GM19240 (cell line): ENCODE measurements around the gene RIBC2.
"Not testable (repeated sequence)": the region's sequence is repeated elsewhere in the genome, so short reads cannot be mapped to it uniquely, and the experiment has no call there.

Source experiments
- DNase-seq: peaks from one replicate; pipeline ENCODE4 v3.0.0; 2011; ENCODE audit warnings: low spot score; ENCODE audit not compliant: insufficient read length

Gene RIBC2

DNA sequence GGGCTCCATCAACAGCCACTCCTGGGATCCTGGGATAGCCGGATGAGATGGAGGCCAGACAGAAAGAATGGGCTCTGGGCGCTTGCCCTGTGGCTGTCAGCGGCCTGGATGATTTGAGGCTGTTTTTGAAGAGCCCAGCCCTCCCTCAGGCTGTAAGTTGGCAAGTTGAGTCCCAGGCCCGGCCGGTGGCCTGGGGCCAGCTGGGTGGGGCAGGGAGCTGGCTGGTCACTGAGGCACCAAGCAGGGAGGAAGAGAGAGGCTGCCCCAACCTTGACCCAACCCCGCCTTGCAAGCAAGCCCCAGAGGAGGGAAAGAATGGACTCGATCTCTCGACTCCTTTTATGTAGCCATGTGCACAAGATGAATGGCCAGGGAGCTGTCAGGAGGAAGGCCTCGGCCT, 34.9 kb downstream of the RIBC2 start:
- no peak for DNase-seq

DNA sequence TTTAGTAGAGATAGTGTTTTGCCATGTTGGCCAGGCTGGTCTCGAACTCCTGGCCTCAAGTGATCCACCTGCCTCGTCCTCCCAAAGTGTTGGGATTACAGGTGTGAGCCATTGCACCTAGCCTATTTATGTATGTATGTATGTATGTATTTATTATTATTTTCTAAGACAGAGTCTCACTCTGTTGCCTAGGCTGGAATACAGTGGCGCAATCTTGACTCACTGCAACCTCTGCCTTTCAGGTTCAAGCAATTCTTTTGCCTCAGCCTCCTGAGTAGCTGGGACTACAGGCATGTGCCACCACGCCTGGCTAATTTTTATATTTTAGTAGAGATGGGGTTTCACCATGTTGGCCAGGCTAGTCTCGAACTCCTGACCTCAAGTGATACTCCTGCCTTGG, 35.9 kb downstream of the RIBC2 start:
- DNase-seq = not testable (repeated sequence)

DNA sequence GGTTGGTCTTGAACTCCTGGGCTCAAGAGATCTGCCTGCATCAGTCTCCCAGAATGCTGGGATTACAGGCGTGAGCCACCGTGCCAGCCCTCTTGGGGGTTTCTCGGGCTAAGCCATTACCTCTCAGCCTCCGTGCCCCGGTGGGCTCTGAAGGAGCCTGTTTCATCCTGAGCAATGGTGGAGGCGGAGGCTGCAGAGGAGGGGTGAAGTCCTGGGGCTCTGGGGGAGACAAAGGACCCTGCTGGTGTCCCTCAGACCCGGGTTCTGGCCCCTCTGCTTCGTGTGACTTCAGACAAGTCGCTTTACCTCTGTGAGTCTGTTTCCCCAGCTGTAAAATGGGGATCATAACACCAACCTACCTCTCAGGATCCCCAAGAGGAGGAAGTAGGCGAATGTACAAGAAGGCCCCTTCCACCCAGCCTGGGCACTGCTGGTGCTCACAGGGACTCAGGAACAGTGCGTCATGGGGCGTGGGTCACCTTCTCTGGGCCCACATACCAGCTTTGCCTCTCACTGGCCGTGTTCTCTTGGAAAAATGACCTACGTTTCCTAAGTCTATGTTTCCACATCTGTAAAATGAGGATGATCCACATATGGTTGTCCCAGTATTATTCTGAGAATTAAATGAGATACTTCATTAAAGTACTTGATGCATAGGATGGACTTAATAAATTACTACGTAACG, 36.8 kb downstream of the RIBC2 start:
- no peak for DNase-seq

GRCh38 chr22:45450921-45451651, 37.6 kb downstream of the RIBC2 start:
- DNase-seq = no peak

GRCh38 chr22:45451972-45452371, 38.5 kb downstream of the RIBC2 start:
- no peak for DNase-seq

- DNase-seq = no peak
Measured at GRCh38 chr22:45452565-45453379, 39.3 kb downstream of the RIBC2 start.

DNA sequence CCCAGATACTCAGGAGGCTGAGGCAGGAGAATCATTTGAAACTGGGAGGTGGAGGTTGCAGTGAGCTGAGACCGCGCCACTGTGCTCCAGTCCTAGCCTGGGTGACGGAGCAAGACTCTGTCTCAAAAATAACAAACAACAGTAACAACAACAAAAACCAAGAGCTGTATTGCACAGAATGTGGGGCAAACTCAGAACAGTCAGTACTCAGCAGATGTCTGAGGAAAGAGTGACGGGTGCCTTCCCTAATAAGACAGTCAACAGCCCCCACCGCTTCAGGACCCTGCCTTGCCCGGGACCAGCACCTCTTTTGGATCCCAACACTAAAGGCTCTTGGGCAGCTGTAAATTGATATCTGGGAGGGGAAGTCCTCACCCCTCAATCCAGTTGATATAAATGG, 40.3 kb downstream of the RIBC2 start:
- no peak for DNase-seq

- no peak for DNase-seq
Measured at GRCh38 chr22:45454275-45454674, 40.8 kb downstream of the RIBC2 start.

DNA sequence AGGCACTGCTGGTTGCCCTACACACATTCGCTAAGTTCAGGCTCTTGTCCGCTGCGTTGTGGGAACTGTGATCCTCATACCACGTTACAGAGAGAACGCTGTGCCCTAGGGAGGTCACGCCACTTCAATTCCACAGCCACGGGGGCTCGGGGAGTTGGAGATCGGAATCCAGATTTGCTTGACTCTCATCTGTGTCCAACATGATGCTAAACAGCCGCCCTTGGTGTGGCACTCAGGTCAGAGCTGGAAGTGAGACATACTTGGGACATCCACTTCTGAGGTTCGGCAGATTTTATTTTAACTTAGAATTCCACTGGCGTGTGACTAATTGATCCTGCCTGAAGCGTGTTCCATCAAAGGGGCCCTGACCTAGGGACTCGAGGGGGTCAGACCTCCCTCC, 41.7 kb downstream of the RIBC2 start:
- no peak for DNase-seq

GRCh38 chr22:45455621-45456020, 42.1 kb downstream of the RIBC2 start:
- DNase-seq = no peak

- DNase-seq = no peak
Measured at GRCh38 chr22:45456811-45457210, 43.3 kb downstream of the RIBC2 start.

DNA sequence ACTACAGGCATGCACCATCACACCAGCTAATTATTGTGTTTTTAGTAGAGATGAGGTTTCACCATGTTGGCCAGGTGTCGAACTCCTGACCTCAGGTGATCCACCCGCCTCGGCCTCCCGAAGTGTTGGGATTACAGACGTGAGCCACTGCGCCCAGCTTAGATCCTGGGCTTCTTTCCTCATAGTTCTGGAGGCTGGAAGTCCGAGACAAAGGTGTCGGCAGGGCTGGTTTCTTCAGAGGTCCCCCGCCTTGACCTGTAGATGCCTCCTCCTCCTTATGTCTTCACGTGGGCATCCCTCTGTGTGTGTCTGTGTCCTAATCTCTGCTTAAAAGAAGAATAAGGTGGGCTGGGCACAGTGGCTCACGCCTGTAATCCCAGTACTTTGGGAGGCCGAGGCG, 45.0 kb downstream of the RIBC2 start:
- no peak for DNase-seq

DNA sequence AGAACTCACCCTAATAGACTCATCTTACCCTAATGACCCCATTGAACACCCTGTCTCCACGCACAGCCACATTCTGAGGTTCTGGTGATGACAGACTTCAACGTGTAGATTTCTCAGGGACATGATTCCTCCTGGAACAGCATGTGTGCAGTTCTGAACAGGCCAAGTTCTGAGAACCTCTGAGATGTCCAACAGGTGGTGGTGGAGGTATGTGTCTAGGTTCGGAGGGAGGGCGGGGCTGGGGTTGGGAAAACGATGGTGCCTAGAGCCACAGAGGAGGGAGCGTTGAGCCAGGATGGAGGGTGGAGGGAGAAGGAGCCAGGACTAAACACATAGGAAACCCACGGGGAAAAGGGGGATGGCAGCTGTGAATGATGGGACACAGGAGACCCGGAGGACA, 45.7 kb downstream of the RIBC2 start:
- no peak for DNase-seq

DNA sequence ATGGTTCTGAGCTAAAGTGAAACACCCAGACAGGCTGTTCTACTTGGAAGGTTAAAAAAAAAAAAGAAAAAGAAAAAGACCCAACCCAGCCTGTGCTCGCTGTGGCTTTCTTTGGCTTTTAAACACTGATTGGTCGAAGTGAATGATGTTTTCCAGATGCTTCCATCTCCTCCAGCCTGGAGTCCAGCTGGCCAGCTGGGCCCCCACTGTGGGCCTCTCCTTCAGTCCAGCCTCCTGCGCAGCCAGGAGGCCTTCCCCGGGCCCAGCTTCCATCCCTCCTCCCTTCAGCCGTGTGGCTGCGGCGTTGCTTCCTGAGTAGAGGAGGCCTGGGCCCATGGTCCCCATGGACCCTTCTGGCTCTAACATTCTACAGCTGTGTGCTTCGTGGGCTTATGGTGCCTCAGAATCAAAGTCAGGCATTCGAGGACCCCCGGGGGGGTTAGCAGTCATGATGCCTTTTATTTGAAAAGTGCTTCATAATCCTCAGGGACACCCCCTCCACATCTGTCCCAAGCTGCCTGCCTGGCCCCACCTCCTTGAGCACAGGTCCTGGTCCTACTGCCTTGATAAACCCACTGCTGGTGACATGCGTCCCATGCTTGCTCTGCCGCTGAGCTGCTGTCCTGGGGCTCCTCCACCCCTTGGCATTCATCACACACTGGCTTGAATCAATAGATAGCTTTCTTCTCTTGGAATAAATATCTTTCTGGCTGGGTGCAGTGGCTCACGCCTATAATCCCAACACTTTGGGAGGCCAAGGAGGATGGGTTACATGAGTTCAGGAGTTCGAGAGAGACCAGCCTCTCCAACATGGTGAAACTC, 47.0 kb downstream of the RIBC2 start:
- no peak for DNase-seq

DNA sequence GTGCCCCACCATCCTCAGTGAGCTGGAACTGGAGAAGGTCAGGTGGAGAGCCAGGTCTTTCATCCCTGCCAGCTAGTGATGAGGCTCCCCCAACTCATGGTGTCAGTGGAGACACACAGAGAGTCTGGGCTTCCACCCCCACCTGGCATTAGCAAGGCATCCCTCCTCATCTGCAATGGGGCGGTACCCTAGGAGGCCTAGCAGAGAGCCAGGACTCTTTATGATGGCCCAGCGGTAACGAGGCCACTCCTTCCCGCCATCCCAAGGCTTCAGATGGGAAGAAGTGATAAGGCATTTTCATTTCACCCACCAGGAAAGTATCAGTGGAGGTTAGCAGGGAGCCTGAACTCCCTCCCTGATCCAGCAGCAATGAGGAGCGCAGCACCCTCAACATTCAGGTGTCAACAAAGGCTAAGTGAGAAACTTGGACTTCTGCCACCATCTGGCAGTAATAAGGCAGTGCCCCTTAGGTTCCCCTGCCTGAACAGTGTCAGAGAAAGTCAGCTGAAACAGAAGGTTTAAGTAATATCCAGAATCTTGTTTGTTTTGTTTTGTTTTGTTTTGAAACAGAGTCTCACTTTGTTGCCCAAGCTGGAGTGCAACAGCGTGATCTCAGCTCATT, 48.7 kb downstream of the RIBC2 start:
- no peak for DNase-seq

DNA sequence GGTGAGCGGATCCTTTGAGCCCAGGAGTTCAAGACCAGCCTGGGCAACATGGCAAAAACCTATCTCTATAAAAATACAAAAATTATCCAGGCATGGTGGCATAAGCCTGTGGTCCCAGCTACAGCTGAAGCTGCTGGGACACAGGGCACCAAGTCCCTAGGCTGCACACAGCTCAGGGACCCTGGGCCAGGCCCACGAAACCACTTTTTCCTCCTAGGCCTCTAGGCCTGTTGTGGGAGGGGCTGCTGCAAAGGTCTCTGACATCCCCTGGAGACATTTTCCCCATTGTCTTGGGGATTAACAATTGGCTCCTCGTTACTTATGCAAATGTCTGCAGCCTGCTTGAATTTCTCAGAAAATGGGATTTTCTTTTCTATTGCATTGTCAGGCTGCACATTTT, 50.2 kb downstream of the RIBC2 start:
- DNase-seq = not testable (repeated sequence)

GRCh38 chr22:45465633-45466032, 52.1 kb downstream of the RIBC2 start:
- DNase-seq = no peak

DNA sequence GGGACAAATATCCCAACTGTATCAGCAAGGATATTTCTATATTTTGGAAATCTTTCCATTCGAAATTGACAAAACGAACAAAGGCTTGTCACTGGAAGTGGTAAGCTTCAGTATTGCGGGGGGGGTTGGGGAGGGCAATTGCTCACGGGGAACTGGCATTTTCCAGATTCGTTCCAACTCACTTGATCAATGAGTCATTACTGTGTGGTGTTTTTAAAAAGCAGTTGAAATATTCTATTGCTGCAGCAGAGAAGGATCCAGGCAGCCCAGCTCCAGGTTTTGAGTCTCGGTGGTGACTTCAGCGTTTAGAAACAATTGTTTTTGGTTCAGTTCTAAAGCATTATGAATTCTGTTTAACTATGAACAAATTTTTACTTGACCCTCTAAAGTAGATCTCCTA, 55.4 kb downstream of the RIBC2 start:
- no peak for DNase-seq

GRCh38 chr22:45469281-45470073, 56.0 kb downstream of the RIBC2 start:
- no peak for DNase-seq

DNA sequence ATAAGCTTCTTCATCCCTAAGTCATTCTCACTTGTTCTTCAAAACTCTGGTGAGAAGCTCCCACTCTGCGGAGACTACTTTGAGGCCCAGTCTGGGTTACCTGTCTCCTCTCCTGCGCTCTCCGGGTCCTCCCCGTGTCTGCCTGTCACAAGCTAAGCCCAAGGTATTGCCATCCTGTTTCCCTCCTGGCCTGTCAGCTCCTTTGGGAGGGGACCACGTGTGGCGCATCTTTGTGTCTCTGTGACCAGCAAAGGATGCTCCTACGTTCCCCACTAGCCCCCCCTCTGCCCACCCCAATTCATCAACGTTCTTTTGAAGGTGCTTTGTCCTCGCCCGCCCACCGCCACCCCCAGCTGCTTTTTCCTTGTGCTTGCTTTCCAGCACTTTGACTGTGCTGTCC, 57.4 kb downstream of the RIBC2 start:
- no peak for DNase-seq
